ENCODE measurements around the gene CLTCL1. TPM values are rescaled to one million over a fixed set of nuclear protein-coding genes. Genes with fewer than 3 reads are reported as not detected.
A peak's percentile ranks its signal among the peaks of the same experiment; 100 is the strongest.

The CLTCL1 gene
- total RNA-seq, 4 donors from 2014 or later: 111 to 311 (median 215) TPM

DNA sequence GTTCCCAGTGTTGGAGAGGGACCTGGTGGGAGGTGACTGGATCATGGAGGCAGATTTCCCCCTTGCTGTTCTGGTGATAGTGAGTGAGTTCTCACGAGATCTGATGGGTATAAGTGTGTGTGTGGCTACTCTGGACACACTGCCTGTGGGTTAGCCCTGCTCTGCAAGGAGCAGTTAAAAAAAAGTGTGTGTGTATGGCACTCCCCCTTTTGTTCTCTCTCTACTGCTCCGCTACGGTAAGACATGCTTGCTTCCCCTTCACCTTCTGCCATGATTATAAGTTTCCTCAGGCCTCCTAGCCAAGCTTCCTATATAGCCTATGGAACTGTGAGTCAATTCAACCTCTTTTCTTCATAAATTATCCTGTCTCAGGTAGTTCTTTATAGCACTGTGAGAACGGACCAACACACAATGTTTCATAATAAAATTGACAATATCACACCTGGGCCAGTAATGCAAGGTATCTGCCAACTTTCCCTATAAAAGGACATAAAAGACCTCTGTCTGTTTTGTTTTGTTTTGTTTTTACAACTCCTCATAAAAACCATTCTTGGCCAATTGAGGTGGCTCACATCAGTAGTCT lies 20.2 kb downstream of the CLTCL1 start:
- in situ Hi-C loops (cut with MboI; ENCODE audit: low sequenced_read_pairs in 4 of 4): loop anchor here in 1 of 4 donors (10.0 kb wide), 1 partner anchor 47 kb away; no protein-coding TSS in a partner anchor
- Histone ChIP-seq H3K27me3 (no peaks in the 10 kb centered on the region), H3K27ac (peak overlapping the region; percentile 94 to 100 (median 96)), H3K4me3 (no peak overlapping the region), H3K4me1 (peaks cover 19 to 38% of the 10 kb centered on the region in 2 donors), H3K9me3 (peaks cover 0 to 5% (median 0%) of the 10 kb centered on the region in 3 donors), H3K36me3 (peaks cover 0 to 37% of the 10 kb centered on the region in 2 donors)
- TF ChIP-seq, protein P1, sequence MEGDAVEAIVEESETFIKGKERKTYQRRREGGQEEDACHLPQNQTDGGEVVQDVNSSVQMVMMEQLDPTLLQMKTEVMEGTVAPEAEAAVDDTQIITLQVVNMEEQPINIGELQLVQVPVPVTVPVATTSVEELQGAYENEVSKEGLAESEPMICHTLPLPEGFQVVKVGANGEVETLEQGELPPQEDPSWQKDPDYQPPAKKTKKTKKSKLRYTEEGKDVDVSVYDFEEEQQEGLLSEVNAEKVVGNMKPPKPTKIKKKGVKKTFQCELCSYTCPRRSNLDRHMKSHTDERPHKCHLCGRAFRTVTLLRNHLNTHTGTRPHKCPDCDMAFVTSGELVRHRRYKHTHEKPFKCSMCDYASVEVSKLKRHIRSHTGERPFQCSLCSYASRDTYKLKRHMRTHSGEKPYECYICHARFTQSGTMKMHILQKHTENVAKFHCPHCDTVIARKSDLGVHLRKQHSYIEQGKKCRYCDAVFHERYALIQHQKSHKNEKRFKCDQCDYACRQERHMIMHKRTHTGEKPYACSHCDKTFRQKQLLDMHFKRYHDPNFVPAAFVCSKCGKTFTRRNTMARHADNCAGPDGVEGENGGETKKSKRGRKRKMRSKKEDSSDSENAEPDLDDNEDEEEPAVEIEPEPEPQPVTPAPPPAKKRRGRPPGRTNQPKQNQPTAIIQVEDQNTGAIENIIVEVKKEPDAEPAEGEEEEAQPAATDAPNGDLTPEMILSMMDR (IDR thresholded peaks at IDR 0.05 in 4 of 5, conservative IDR thresholded peaks at IDR 0.05 in 1 of 5): no peak
- no peak for TF ChIP-seq POLR2A (IDR thresholded peaks at IDR 0.05)
- DNase-seq (no peak), ATAC-seq (no peak)
- intact Hi-C loops (cut with DNase I; ENCODE audit: low total_unique reads): no loop called here

DNA sequence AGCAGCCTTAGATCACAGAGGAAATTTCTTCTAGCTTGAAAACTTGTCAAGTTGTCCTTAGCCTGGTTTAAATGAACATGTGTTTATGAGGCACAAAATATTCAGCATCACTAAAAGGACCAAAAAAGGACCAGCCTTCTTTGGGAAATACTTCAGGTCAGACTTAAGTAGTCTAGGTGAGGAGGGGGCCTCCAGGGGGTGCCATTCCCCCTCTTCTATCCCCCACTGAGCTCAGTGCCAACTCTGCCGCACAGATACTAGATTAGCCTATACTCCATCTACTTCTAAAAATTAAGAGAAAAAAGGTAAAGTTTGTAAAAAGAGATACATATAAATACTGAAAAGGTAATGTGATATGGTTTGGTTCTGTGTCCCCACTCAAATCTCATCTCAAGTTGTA lies 20.6 kb downstream of the CLTCL1 start:
- Histone ChIP-seq H3K27ac (peak overlapping the region; percentile 94 to 100 (median 96)), H3K4me3 (no peak overlapping the region), H3K36me3 (peaks cover 0 to 42% of the 10 kb centered on the region in 2 donors), H3K4me1 (peaks cover 16 to 33% of the 10 kb centered on the region in 2 donors), H3K27me3 (no peaks in the 10 kb centered on the region), H3K9me3 (peaks cover 0 to 8% (median 0%) of the 10 kb centered on the region in 3 donors)
- ATAC-seq (no peak), DNase-seq (no peak)
- in situ Hi-C loops (cut with MboI; ENCODE audit: low sequenced_read_pairs in 4 of 4): loop anchor here in 1 of 4 donors (10.0 kb wide), 1 partner anchor 46 kb away; no protein-coding TSS in a partner anchor
- no peak for TF ChIP-seq POLR2A (IDR thresholded peaks at IDR 0.05)
- TF ChIP-seq, protein P1 (IDR thresholded peaks at IDR 0.05 in 4 of 5, conservative IDR thresholded peaks at IDR 0.05 in 1 of 5): no peak
- intact Hi-C loops (cut with DNase I; ENCODE audit: low total_unique reads): no loop called here

DNA sequence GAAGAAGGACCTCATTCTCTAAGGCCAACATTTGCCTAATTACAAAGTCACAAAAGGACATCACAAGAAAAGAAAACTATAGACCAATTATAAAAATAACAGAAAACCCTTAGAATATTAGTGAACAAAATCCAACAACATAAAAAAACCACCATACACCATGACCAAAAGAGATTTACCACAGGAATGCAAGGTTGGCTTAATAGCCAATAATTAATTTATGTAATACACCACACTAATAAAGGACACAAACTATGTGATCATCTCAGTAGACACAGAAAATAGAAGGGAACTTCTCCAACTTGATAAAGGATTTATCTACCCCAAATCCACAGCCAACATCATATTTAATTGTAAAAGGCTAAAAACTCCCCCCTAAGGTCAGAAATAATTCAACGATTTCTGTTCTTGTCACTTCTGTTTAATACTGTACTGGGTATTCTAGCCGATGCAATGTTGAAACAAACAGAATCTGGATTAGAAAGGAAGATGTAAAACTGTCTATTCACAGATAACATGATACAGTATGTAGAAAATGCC lies 24.9 kb downstream of the CLTCL1 start:
- no peak for ATAC-seq
- H3K27me3 ChIP-seq: no peaks in the 10 kb centered on the region
- peaks cover 0 to 8% (median 0%) of the 10 kb centered on the region in 3 donors for H3K9me3 ChIP-seq
- in situ Hi-C loops (cut with MboI; ENCODE audit: low sequenced_read_pairs in 4 of 4): no loop called here
- peaks cover 0 to 24% of the 10 kb centered on the region in 2 donors for H3K36me3 ChIP-seq
- TF ChIP-seq POLR2A (IDR thresholded peaks at IDR 0.05): no peak
- TF ChIP-seq, protein P1 (IDR thresholded peaks at IDR 0.05 in 4 of 5, conservative IDR thresholded peaks at IDR 0.05 in 1 of 5): no peak
- H3K27ac ChIP-seq: peak overlapping the region in 2 of 4 donors; percentile 41 to 52
- H3K4me1 ChIP-seq: peaks cover 0 to 17% of the 10 kb centered on the region in 2 donors
- intact Hi-C loops (cut with DNase I; ENCODE audit: low total_unique reads): no loop called here
- no peak for DNase-seq
- no peak overlapping the region for H3K4me3 ChIP-seq

DNA sequence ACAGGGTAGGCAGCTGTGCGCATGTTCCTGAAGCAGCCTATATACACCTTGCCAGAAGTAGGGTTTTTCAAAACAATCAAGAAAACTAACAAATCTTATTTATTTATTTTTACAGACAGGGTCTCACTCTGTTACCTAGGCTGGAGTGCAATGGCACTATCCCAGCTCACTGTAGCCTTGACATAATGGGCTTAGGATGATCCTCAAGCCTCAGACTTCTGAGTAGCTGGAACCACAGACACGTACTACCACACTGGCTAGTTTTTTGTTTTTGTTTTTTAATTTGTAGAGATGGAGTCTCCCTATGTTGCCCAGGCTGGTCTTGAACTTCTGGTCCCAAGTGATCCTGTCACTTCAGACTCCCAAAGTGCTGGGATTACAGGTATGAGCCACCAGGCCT lies 25.7 kb downstream of the CLTCL1 start:
- in situ Hi-C loops (cut with MboI; ENCODE audit: low sequenced_read_pairs in 4 of 4) (no loop called here), intact Hi-C loops (cut with DNase I; ENCODE audit: low total_unique reads) (no loop called here)
- ATAC-seq (no peak), DNase-seq (no peak)
- Histone ChIP-seq H3K36me3 (peaks cover 0 to 24% of the 10 kb centered on the region in 2 donors), H3K27me3 (no peaks in the 10 kb centered on the region), H3K4me3 (no peak overlapping the region), H3K9me3 (peaks cover 0 to 8% (median 0%) of the 10 kb centered on the region in 3 donors), H3K4me1 (peaks cover 0 to 12% of the 10 kb centered on the region in 2 donors), H3K27ac (peak overlapping the region in 2 of 4 donors; percentile 41 to 52)
- TF ChIP-seq POLR2A (IDR thresholded peaks at IDR 0.05): no peak
- TF ChIP-seq, protein P1 (IDR thresholded peaks at IDR 0.05 in 4 of 5, conservative IDR thresholded peaks at IDR 0.05 in 1 of 5): no peak

All from gastrocnemius medialis (tissue), 4 donors.